T-helper 17 cell (primary cell): ENCODE measurements around the gene SCYL2. TPM values are rescaled to one million over a fixed set of nuclear protein-coding genes. Genes with fewer than 3 reads are reported as not detected.
"Not testable (repeated sequence)": the region's sequence is repeated elsewhere in the genome, so short reads cannot be mapped to it uniquely, and the experiment has no call there.

Experiments used
- ATAC-seq: fragments of 150-1000 bp; cut with Tn5 transposase; 2 replicates; pipeline ENCODE4 v1.10.0; 2021; ENCODE audit warnings: mild to moderate bottlenecking, moderate library complexity
- DNase-seq, 3 donors: peaks; one replicate each; pipeline versions ENCODE4 v3.0.0 to v3.0.0-alpha.2; 2020 to 2021
- H3K9me3 ChIP-seq: one replicate; pipeline ENCODE4 v1.7.0; 2013; ENCODE audit warnings: low read length, mild to moderate bottlenecking; ENCODE audit not compliant: control insufficient read depth, poor library complexity, severe bottlenecking
- H3K27ac Mint-ChIP-seq: one replicate; pipeline ENCODE4 v1.8.0; 2022; ENCODE audit warnings: mild to moderate bottlenecking, moderate library complexity, mixed read lengths
- H3K27me3 Mint-ChIP-seq: one replicate; pipeline ENCODE4 v1.8.0; 2022; ENCODE audit warnings: mixed read lengths
- H3K36me3 Mint-ChIP-seq: one replicate; pipeline ENCODE4 v1.8.0; 2022; ENCODE audit warnings: low read depth, mixed read lengths
- H3K4me1 Mint-ChIP-seq: one replicate; pipeline ENCODE4 v1.8.0; 2022; ENCODE audit warnings: mild to moderate bottlenecking, mixed read lengths
- H3K4me3 Mint-ChIP-seq: one replicate; pipeline ENCODE4 v1.8.0; 2022; ENCODE audit warnings: mild to moderate bottlenecking, moderate library complexity, mixed read lengths
- total RNA-seq, 4 donors: library from RNA in 2 of 4; stranded (reverse) in 2 of 4; gene quantifications; one replicate each; pipeline ENCODE4 v1.2.3 and lab custom pipeline; 2022 to 2026

The SCYL2 gene
- total RNA-seq, 2 donors from 2014 or later, result 30.2 to 40.9 TPM

DNA sequence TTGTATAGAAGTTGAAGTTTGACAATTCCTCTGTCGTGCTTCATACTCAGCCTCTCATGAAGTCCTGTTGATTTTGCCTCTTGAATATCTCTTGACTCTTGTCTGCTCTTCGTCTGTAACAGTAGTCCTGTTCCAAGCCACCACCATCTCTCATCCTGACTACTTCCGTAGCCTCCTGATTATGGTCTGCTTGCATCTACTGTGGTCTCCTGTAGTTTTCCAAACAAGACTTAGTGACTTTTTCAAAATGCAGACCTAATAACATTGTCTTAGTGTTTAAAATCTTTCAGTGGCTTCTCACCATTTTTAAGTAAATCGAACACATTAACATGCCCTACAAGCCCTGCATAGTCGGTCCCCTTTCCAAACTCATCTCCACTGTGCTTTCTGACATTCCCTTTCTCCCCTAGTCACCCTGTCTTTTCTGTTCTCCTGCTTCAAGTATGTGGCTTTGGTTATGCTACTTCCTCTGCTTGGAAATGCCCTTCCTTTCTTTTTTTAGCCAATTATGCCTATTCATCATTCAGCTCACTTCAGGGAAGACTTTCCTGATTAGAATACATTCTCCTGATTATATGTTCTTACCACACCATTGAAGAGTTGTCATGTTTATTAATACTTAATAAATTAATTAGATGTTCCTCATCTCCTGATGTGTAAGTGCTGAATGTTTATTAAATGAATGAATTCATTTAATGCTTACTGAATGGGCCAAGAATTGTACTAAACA lies 2.0 kb downstream of the SCYL2 start:
- Mint-ChIP-seq H3K36me3 (peaks cover 11% of the 10 kb centered on the region), H3K4me3 (peak overlapping the region; percentile 99), H3K4me1 (peaks cover 38% of the 10 kb centered on the region), H3K27ac (peak overlapping the region; percentile 96), H3K27me3 (no peaks in the 10 kb centered on the region)
- no peaks in the 10 kb centered on the region for H3K9me3 ChIP-seq
- no peak for DNase-seq
- ATAC-seq, result no peak

DNA sequence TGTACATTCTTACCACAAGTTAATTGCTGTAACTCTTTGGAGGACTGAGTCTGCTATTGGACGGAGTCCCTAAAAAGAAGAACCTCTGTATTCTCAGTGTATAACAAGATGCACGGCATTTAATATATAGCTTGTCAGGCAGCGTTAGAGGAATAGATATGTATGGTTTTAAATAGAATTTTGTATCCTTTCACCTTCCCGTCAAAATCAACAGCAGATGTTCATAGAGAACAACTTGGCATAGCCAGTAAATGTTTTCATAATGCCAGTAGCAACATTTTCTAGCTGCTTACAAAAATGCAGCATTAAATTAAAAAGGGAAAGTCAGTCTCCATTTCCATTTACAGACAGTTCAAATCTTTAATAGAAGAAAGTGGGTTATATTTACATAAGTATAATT lies 6.8 kb downstream of the SCYL2 start:
- Mint-ChIP-seq H3K27ac (no peak overlapping the region), H3K27me3 (no peaks in the 10 kb centered on the region), H3K4me1 (peaks cover 46% of the 10 kb centered on the region), H3K36me3 (peaks cover 8% of the 10 kb centered on the region), H3K4me3 (no peak overlapping the region)
- DNase-seq, result no peak
- no peaks in the 10 kb centered on the region for H3K9me3 ChIP-seq
- no peak for ATAC-seq

GRCh38 chr12:100274291-100274690 lies 7.3 kb downstream of the SCYL2 start:
- Mint-ChIP-seq H3K27me3 (no peaks in the 10 kb centered on the region), H3K36me3 (peaks cover 8% of the 10 kb centered on the region), H3K4me3 (no peak overlapping the region), H3K4me1 (peaks cover 45% of the 10 kb centered on the region), H3K27ac (no peak overlapping the region)
- no peaks in the 10 kb centered on the region for H3K9me3 ChIP-seq
- ATAC-seq, result no peak
- DNase-seq, result no peak

GRCh38 chr12:100279159-100279558 lies 12.2 kb downstream of the SCYL2 start:
- ATAC-seq (no peak), DNase-seq (no peak)
- H3K4me3 Mint-ChIP-seq, result no peak overlapping the region
- peaks cover 28% of the 10 kb centered on the region for H3K4me1 Mint-ChIP-seq
- H3K27me3 Mint-ChIP-seq, result no peaks in the 10 kb centered on the region
- peak overlapping the region; percentile 27 for H3K27ac Mint-ChIP-seq
- H3K9me3 ChIP-seq, result no peaks in the 10 kb centered on the region
- no peaks in the 10 kb centered on the region for H3K36me3 Mint-ChIP-seq

DNA sequence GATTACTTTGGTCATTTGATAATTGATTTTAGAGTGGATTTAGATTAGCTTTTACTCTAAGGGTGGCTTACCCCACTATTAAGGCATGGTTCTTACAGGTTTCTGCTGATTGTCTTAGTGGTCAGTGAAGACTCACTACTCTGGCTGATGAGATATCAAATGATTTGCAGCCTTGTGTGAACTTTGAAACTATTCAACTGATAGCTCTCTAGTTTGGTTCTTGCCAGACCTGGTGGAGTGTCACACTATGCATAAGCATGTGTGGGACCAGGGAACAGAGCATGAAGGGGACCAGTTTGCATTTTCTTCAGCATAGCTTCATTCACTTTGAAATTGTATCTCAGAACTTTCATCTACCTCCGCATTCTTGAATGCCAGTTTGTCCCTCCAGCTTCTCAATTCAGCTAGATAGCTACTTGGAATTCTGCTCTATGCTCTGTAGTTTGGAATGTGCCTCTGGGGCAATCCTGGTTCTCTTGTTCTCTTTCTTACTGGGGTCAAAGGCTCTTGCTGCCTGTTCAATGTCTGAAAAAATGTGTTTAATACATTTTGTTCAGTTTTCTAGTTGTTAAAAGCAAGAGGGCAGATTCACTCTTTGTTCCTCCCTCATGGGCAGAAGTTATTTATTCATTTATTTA lies 12.7 kb downstream of the SCYL2 start:
- ATAC-seq (no peak), DNase-seq (no peak)
- Mint-ChIP-seq H3K36me3 (no peaks in the 10 kb centered on the region), H3K27me3 (no peaks in the 10 kb centered on the region), H3K4me3 (no peak overlapping the region), H3K4me1 (peaks cover 23% of the 10 kb centered on the region), H3K27ac (no peak overlapping the region)
- H3K9me3 ChIP-seq, result no peaks in the 10 kb centered on the region

- H3K4me3 Mint-ChIP-seq, H3K36me3 Mint-ChIP-seq, H3K27ac Mint-ChIP-seq, H3K9me3 ChIP-seq, H3K4me1 Mint-ChIP-seq, DNase-seq, ATAC-seq, H3K27me3 Mint-ChIP-seq: not testable (repeated sequence)
These were observed 17.6 kb downstream of the SCYL2 start for GRCh38 chr12:100284556-100284955.

DNA sequence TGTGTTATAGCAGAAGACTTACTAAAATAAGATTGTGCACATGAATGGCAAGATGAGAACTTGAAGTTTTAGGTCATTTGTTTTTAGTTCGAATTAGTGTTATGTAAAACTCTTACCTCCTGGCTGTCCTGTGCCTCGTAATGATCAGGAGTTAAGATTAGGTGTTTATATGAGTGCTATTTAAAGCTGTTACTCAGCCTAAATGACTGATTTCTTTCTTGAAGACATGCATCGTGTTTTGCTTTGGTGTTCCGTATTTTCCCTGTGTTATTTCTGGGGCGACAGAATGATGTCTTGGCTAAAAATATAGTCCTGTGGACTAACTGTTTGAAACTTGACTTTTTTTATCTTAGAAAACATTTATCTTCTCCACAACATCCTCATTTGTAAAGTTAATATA lies 22.1 kb downstream of the SCYL2 start:
- Mint-ChIP-seq H3K27me3 (no peaks in the 10 kb centered on the region), H3K4me3 (no peak overlapping the region), H3K4me1 (no peaks in the 10 kb centered on the region), H3K27ac (no peak overlapping the region), H3K36me3 (peaks cover 10% of the 10 kb centered on the region)
- H3K9me3 ChIP-seq, result no peaks in the 10 kb centered on the region
- DNase-seq (no peak), ATAC-seq (no peak)

DNA sequence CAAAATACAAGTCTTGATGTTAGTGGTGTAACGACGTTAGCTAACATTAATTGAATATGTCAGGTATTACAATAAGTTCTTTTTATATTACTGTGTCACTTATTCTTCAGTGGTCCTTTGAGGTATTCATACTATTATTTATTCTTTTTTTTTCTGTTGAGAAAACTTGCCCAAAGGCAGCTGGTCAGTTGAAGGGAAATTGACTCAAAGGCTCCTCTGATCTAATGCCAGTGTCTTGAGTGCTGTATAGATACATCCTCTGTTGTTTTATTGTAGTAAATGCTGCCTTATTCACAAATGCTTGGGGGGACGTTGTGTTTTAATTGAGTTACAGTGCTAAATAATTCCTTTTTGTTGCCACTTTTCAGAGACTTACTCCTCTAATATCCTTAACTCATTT lies 23.0 kb downstream of the SCYL2 start:
- ATAC-seq, result no peak
- H3K4me3 Mint-ChIP-seq, result no peak overlapping the region
- H3K4me1 Mint-ChIP-seq, result no peaks in the 10 kb centered on the region
- no peak for DNase-seq
- peaks cover 10% of the 10 kb centered on the region for H3K36me3 Mint-ChIP-seq
- no peaks in the 10 kb centered on the region for H3K9me3 ChIP-seq
- no peaks in the 10 kb centered on the region for H3K27me3 Mint-ChIP-seq
- H3K27ac Mint-ChIP-seq, result no peak overlapping the region

DNA sequence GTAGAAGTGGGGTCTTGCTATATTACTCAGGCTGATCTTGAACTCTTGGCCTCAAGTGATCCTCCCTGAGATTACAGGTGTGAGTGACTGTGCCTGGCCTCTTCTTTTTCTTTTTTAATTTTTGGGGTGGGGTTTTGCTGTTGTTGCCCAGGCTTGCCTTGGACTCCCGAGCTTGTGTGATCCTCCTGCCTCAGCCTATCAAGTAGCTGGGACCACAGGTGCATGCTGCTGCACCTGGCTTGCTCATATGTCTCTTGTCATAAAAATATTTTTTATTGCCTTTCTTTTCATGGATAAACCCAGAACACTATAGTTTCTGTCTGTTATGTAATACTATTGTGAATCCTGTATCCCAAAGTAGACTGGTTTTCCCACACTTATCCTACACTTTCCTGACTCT lies 26.0 kb downstream of the SCYL2 start:
- ATAC-seq (no peak), DNase-seq (no peak)
- H3K9me3 ChIP-seq, result no peaks in the 10 kb centered on the region
- H3K27ac Mint-ChIP-seq, result no peak overlapping the region
- H3K4me3 Mint-ChIP-seq, result no peak overlapping the region
- H3K4me1 Mint-ChIP-seq, result no peaks in the 10 kb centered on the region
- H3K36me3 Mint-ChIP-seq, result peaks cover 14% of the 10 kb centered on the region
- no peaks in the 10 kb centered on the region for H3K27me3 Mint-ChIP-seq

GRCh38 chr12:100294366-100294765 lies 27.4 kb downstream of the SCYL2 start:
- not testable (repeated sequence) for H3K4me1 Mint-ChIP-seq, H3K27me3 Mint-ChIP-seq, ATAC-seq, DNase-seq, H3K4me3 Mint-ChIP-seq, H3K27ac Mint-ChIP-seq, H3K9me3 ChIP-seq
- H3K36me3 Mint-ChIP-seq, result peaks cover 14% of the 10 kb centered on the region

DNA sequence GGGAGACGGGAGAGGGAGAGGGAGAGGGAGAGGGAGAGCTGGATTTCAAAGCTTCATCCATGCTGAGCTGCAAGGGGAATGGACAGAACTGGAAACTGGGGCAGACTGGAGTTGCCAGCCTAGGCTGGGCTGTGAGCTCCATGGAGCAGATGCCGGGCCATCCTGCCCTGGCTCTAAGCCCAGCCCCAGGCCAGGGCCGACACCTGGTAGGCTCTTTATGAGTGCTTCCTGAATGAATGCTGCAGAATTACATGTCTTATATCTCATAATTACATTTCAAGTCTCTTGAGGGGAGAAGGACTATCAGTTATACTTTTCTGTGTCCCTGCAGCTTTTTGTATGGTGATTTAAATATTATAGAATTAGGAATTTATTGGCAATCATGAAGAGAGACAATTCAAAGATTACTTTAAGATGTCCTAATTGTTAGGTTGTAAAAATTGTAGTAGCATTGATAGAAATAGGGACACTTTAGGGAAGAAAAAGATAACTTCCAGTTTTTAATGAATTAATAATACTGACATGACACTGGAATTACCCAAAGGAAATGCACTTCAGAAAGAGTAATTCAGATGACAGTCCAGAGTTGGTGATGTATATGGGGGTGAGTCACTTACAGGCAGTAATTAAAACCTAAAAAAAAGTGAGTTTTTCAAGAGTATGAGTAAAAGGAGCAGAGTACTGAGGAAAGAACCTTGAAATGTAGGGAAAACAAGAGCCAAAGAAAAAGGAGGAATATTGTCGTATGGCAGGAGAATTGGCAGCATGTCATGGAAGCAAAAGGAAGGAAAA lies 29.0 kb downstream of the SCYL2 start:
- DNase-seq, result no peak
- Mint-ChIP-seq H3K27ac (no peak overlapping the region), H3K27me3 (no peaks in the 10 kb centered on the region), H3K4me3 (no peak overlapping the region), H3K36me3 (peaks cover 14% of the 10 kb centered on the region), H3K4me1 (no peaks in the 10 kb centered on the region)
- H3K9me3 ChIP-seq, result no peaks in the 10 kb centered on the region
- no peak for ATAC-seq

GRCh38 chr12:100302081-100302480 lies 35.1 kb downstream of the SCYL2 start:
- no peaks in the 10 kb centered on the region for H3K9me3 ChIP-seq
- Mint-ChIP-seq H3K4me1 (no peaks in the 10 kb centered on the region), H3K27ac (no peak overlapping the region), H3K36me3 (peaks cover 13% of the 10 kb centered on the region), H3K4me3 (no peak overlapping the region), H3K27me3 (no peaks in the 10 kb centered on the region)
- no peak for DNase-seq
- no peak for ATAC-seq

- H3K9me3 ChIP-seq, result no peaks in the 10 kb centered on the region
- H3K4me1 Mint-ChIP-seq, result no peaks in the 10 kb centered on the region
- H3K36me3 Mint-ChIP-seq, result peaks cover 13% of the 10 kb centered on the region
- no peaks in the 10 kb centered on the region for H3K27me3 Mint-ChIP-seq
- no peak overlapping the region for H3K27ac Mint-ChIP-seq
- DNase-seq (no peak), ATAC-seq (no peak)
- H3K4me3 Mint-ChIP-seq, result no peak overlapping the region
These were observed 36.9 kb downstream of the SCYL2 start for GRCh38 chr12:100303831-100304230.
